HL-60 (cell line): ENCODE results near the gene HDAC9.

Experiments used
- GABPA ChIP-seq: IDR thresholded peaks from 2 replicates; pipeline ENCODE4 v1.6.1; 2012; ENCODE audit warnings: low read depth
- POLR2AphosphoS5 ChIP-seq: IDR thresholded peaks from 2 replicates; pipeline ENCODE4 v1.6.1; 2012; ENCODE audit warnings: low read depth
- SPI1 ChIP-seq: IDR thresholded peaks from 2 replicates; pipeline ENCODE4 v1.6.1; 2012; ENCODE audit warnings: low read depth, mild to moderate bottlenecking, borderline replicate concordance
- TF ChIP-seq, protein P1 (sequence below): IDR thresholded peaks from one replicate; pipeline ENCODE4 v1.5.1; 2011; ENCODE audit warnings: low read length, control low read depth, inconsistent platforms; ENCODE audit not compliant: insufficient read depth
- TF ChIP-seq, protein P2 (sequence below): IDR thresholded peaks from 2 replicates; pipeline ENCODE4 v1.6.1; 2012; ENCODE audit warnings: low read depth; ENCODE audit not compliant: insufficient replicate concordance

DNA sequence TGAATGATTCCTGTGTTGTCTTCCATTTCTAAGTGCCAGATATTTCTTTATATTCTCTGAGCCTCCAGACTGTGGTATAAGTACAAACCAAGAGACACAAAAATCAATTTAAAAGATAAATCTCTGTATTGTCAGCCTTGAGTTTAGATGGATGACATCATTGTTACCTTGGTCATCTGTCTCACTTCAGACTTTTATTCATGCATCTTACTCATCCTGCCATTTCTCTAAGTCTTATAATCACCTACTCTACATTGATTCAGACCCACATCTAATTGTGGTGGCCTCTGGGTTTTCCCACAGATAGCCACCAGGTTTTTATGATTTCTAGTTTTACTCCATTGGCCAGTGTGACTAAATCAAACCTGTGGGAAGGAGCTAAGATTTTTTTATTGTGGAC lies 26.8 kb upstream of the HDAC9 start:
- TF ChIP-seq, protein P1, sequence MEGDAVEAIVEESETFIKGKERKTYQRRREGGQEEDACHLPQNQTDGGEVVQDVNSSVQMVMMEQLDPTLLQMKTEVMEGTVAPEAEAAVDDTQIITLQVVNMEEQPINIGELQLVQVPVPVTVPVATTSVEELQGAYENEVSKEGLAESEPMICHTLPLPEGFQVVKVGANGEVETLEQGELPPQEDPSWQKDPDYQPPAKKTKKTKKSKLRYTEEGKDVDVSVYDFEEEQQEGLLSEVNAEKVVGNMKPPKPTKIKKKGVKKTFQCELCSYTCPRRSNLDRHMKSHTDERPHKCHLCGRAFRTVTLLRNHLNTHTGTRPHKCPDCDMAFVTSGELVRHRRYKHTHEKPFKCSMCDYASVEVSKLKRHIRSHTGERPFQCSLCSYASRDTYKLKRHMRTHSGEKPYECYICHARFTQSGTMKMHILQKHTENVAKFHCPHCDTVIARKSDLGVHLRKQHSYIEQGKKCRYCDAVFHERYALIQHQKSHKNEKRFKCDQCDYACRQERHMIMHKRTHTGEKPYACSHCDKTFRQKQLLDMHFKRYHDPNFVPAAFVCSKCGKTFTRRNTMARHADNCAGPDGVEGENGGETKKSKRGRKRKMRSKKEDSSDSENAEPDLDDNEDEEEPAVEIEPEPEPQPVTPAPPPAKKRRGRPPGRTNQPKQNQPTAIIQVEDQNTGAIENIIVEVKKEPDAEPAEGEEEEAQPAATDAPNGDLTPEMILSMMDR, result no peak
- TF ChIP-seq GABPA, result no peak
- TF ChIP-seq, protein P2, sequence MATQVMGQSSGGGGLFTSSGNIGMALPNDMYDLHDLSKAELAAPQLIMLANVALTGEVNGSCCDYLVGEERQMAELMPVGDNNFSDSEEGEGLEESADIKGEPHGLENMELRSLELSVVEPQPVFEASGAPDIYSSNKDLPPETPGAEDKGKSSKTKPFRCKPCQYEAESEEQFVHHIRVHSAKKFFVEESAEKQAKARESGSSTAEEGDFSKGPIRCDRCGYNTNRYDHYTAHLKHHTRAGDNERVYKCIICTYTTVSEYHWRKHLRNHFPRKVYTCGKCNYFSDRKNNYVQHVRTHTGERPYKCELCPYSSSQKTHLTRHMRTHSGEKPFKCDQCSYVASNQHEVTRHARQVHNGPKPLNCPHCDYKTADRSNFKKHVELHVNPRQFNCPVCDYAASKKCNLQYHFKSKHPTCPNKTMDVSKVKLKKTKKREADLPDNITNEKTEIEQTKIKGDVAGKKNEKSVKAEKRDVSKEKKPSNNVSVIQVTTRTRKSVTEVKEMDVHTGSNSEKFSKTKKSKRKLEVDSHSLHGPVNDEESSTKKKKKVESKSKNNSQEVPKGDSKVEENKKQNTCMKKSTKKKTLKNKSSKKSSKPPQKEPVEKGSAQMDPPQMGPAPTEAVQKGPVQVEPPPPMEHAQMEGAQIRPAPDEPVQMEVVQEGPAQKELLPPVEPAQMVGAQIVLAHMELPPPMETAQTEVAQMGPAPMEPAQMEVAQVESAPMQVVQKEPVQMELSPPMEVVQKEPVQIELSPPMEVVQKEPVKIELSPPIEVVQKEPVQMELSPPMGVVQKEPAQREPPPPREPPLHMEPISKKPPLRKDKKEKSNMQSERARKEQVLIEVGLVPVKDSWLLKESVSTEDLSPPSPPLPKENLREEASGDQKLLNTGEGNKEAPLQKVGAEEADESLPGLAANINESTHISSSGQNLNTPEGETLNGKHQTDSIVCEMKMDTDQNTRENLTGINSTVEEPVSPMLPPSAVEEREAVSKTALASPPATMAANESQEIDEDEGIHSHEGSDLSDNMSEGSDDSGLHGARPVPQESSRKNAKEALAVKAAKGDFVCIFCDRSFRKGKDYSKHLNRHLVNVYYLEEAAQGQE, result no peak
- no peak for TF ChIP-seq POLR2AphosphoS5
- TF ChIP-seq SPI1, result no peak
